Measurements from ENCODE around the gene TCAP. TPM values are rescaled to one million over a fixed set of nuclear protein-coding genes. Genes with fewer than 3 reads are reported as not detected.

TCAP gene
- total RNA-seq, 1 donor from 2014 or later, result 5,825 TPM

- Histone ChIP-seq H3K4me3 (peak within 1 kb of the TSS; percentile 76), H3K27me3 (ENCODE audit: low read depth) (peaks cover 42% of the 10 kb centered on the region), H3K36me3 (no peaks in the 10 kb centered on the region), H3K4me1 (peaks cover 95% of the 10 kb centered on the region), H3K9me3 (replicated peaks) (no peaks in the 10 kb centered on the region), H3K27ac (replicated peaks) (peak within 1 kb of the TSS; percentile 97)
- intact Hi-C loops (cut with micrococcal nuclease), result no loop called here
- DNase-seq, result peak; percentile 79
- peak; percentile 79 for TF ChIP-seq CTCF (IDR thresholded peaks at IDR 0.05; ENCODE audit: borderline replicate concordance)
Measured at GRCh38 chr17:39667945-39668924, 3.1 kb downstream of the TCAP start, which contains the start of gene PNMT. Gene PNMT, plus strand, starts transcription at chr17:39668453. Its CDS starts 23 bp downstream, at chr17:39668476.

DNA sequence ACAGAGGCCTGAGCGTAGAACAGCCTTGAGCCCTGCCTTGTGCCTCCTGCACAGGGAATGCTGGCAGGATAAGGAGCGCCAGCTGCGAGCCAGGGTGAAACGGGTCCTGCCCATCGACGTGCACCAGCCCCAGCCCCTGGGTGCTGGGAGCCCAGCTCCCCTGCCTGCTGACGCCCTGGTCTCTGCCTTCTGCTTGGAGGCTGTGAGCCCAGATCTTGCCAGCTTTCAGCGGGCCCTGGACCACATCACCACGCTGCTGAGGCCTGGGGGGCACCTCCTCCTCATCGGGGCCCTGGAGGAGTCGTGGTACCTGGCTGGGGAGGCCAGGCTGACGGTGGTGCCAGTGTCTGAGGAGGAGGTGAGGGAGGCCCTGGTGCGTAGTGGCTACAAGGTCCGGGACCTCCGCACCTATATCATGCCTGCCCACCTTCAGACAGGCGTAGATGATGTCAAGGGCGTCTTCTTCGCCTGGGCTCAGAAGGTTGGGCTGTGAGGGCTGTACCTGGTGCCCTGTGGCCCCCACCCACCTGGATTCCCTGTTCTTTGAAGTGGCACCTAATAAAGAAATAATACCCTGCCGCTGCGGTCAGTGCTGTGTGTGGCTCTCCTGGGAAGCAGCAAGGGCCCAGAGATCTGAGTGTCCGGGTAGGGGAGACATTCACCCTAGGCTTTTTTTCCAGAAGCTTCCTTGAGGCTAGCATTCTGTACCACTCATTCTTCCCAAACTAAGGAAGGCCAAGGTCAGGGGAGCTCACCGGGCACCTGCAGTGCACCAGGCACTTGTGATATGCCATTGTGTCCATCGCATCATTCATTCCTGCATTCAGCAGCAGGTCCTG is 5.0 kb downstream of the TCAP start:
- H3K4me3 ChIP-seq, result no peak overlapping the region
- TF ChIP-seq CTCF (IDR thresholded peaks at IDR 0.05; ENCODE audit: borderline replicate concordance), result no peak
- H3K4me1 ChIP-seq, result peaks cover 90% of the 10 kb centered on the region
- peaks cover 42% of the 10 kb centered on the region for H3K27me3 ChIP-seq (ENCODE audit: low read depth)
- no peaks in the 10 kb centered on the region for H3K9me3 ChIP-seq (replicated peaks)
- no peaks in the 10 kb centered on the region for H3K36me3 ChIP-seq
- peak overlapping the region; percentile 97 for H3K27ac ChIP-seq (replicated peaks)
- intact Hi-C loops (cut with micrococcal nuclease), result no loop called here
- DNase-seq, result no peak

DNA sequence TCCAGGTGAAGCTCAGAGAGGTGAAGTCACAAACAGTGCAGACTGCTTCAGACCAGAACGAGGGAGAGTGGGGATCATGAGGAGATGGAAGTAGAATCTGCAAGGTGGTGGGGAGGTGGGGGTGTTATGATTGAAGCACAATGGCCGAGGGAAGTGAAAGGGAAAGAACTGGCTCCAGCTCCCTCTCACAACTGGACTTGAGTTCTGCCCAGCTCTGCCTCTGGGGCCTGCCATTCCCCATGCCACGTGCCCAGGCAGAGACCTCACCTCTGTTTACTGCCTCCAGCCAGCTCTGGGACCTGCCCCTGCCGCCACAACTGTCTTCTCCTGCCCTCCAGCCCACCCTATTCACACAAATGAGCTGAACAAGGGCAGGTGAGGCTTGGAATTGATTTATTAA is 5.6 kb downstream of the TCAP start:
- Histone ChIP-seq H3K4me3 (no peak overlapping the region), H3K27me3 (ENCODE audit: low read depth) (peaks cover 41% of the 10 kb centered on the region), H3K4me1 (peaks cover 90% of the 10 kb centered on the region), H3K27ac (replicated peaks) (peak overlapping the region; percentile 97), H3K36me3 (no peaks in the 10 kb centered on the region), H3K9me3 (replicated peaks) (no peaks in the 10 kb centered on the region)
- DNase-seq, result no peak
- intact Hi-C loops (cut with micrococcal nuclease), result no loop called here
- no peak for TF ChIP-seq CTCF (IDR thresholded peaks at IDR 0.05; ENCODE audit: borderline replicate concordance)

DNA sequence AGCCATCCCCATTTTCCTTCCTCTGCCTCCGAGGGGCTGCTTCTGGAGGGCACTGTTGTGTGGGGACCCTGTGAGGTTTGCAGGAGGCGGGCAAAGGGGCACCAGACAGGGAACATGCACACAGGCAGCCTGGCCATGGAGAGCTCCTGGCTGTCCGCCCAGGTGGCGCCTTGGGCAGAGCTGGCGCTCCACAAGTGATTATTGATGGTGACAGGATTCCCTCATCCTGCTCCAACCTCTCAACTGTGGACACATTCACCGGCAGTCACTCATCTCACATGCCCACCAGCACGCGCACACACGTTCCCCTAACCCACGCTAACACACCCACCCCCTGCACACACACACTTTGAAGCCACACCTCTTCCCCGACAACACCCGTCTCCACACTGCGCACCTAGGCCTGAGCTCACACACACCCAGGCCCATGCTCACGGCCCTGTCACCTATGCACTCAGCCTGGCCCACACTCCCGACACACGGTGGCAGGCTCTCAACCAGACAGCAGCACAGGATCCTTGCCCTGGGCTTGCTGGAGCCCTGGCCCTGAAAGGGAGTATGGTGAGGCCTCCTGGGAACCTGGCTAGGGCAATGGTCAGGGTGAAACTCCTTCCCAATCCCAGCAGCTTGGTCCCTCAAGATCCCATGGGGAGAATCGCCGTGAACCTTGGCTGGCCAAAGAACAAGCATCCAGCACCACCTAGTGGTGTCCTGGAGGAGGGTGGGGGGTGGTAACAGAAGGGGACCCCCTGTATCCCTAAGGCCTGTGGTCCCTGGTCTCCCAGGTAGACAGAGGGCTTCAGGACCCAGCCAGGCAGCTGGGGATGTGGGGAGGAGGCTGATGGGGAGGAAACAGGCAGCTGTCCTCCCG is 6.7 kb downstream of the TCAP start:
- no peak overlapping the region for H3K4me3 ChIP-seq
- no peaks in the 10 kb centered on the region for H3K9me3 ChIP-seq (replicated peaks)
- peaks cover 29% of the 10 kb centered on the region for H3K27me3 ChIP-seq (ENCODE audit: low read depth)
- H3K27ac ChIP-seq (replicated peaks), result peak overlapping the region; percentile 97
- H3K36me3 ChIP-seq, result no peaks in the 10 kb centered on the region
- peak; percentile 67 for TF ChIP-seq CTCF (IDR thresholded peaks at IDR 0.05; ENCODE audit: borderline replicate concordance)
- peak; percentile 69 for DNase-seq
- peaks cover 90% of the 10 kb centered on the region for H3K4me1 ChIP-seq
- intact Hi-C loops (cut with micrococcal nuclease), result no loop called here

Measured in left ventricle myocardium inferior (tissue), 1 donor.